Adrenal gland (tissue), 12 donors: ENCODE measurements around the gene IPO13. TPM values are rescaled to one million over a fixed set of nuclear protein-coding genes. Genes with fewer than 3 reads are reported as not detected.

Experiments used
- DNase-seq, 7 donors: peaks; one replicate each; pipeline ENCODE4 v3.0.0-alpha.2; 2019 to 2020
- H3K27ac ChIP-seq, 5 donors: fragments of 200-600 bp; sonication (generic) in 4 of 5; 1 replicate in 3 of 5; 2 replicates in 2 of 5; pipeline versions ENCODE4 v1.5.1 to v1.8.0; 2016 to 2020; ENCODE audit warnings: mild to moderate bottlenecking in 1 of 5
- H3K27me3 ChIP-seq: fragments of 200-600 bp; 2 replicates; pipeline ENCODE4 v1.8.0; 2021
- H3K36me3 ChIP-seq, 2 donors: fragments of 200-600 bp; replicated peaks in 1 of 2; 1 replicate in 1 of 2; 2 replicates in 1 of 2; pipeline versions ENCODE4 v1.5.1 to v1.8.0; 2018 to 2022
- H3K4me1 ChIP-seq, 2 donors: fragments of 200-600 bp; replicated peaks in 1 of 2; 1 replicate in 1 of 2; 2 replicates in 1 of 2; pipeline versions ENCODE4 v1.5.1 to v1.8.0; 2018 to 2021
- H3K4me3 ChIP-seq, 4 donors: fragments of 200-600 bp; sonication (generic) in 3 of 4; one replicate each; pipeline ENCODE4 v1.5.1; 2016 to 2018
- H3K9me3 ChIP-seq, 3 donors: fragments of 200-600 bp; sonication (generic) in 1 of 3; replicated peaks in 1 of 3; 1 replicate in 2 of 3; 2 replicates in 1 of 3; pipeline versions ENCODE4 v1.5.1 to v1.8.0; 2016 to 2021
- CTCF ChIP-seq, 6 experiments: fragments of 450-650 bp in 4 of 6; fragments of 200-600 bp in 2 of 6; sonication (generic) in 1 of 6; IDR thresholded peaks; 1 replicate in 5 of 6; 2 replicates in 1 of 6; pipeline versions ENCODE4 v1.5.1 to v1.8.0; 2016 to 2021; ENCODE audit warnings: antibody characterized with exemption in 6 of 6, mild to moderate bottlenecking in 2 of 6, moderate library complexity in 1 of 6
- POLR2A ChIP-seq, 2 donors: fragments of 450-650 bp; IDR thresholded peaks; one replicate each; pipeline ENCODE4 v1.6.1; 2017; ENCODE audit warnings: antibody characterized with exemption in 2 of 2, mild to moderate bottlenecking in 2 of 2, moderate library complexity in 1 of 2
- WGBS, 4 donors: extraction: QIAGEN DNeasy Blood & Tissue Kit in 2 of 4; methylation state at CpG; one replicate each; pipeline versions ENCODE4 v1.1.5 to v1.1.7; 2013 to 2017; 5-methylcytosine and 5-hydroxymethylcytosine counted together
- intact Hi-C, 2 donors: fragments of 100-400 bp; cut with DNase I; formaldehyde crosslinking; loops; one replicate each; pipeline versions ENCODE4 v1.14.1 to v1.15.0; 2022 to 2023
- polyA plus RNA-seq, 3 donors: library from polyadenylated mRNA; stranded (reverse); fragments of 200-250 nt in 2 of 3; fragments of 350-450 nt in 1 of 3; fragmentation: Illumina TruSeq in 1 of 3; extraction: RNeasy Lipid Tissue Mini Kit (QIAGEN cat#74804) in 1 of 3; gene quantifications; one replicate each; pipeline ENCODE4 v1.2.3, GENCODE V29; 2013 to 2014
- total RNA-seq, 9 donors: library from RNA; depleted of rRNA in 4 of 9; stranded (reverse); fragments of >200 nt in 4 of 9; fragments of 120-200 nt in 1 of 9; fragmentation: NEBNext Ultra II Directional in 1 of 9; extraction: Animal tissue kit (Norgen Biotek cat#: 25700) in 1 of 9; gene quantifications; one replicate each; pipeline versions ENCODE4 v1.1.0 to v1.2.4, GENCODE V29; 2013 to 2023
- donor health status: healthy with polysubstance abuse.
- donor health status: Bipolar disorder and iron deficiency.
- donor health status: DM: yes; HTN: yes; CAD: no.
- donor health status: DM: no; HTN: no; CAD: no.
- donor health status: DM: no; HTN: no; CAD: no.
- donor health status: DM: yes; HTN: yes; CAD: no.

IPO13 gene
- total and polyA plus RNA-seq, 12 donors: 32.2 to 78.1 (median 37.8) TPM

GRCh38 chr1:43931711-43932660, 14.8 kb upstream of the IPO13 start:
- no peaks in the 10 kb centered on the region for H3K27me3 ChIP-seq
- no peaks in the 10 kb centered on the region for H3K36me3 ChIP-seq
- TF ChIP-seq CTCF (IDR thresholded peaks at IDR 0.05): no peak
- TF ChIP-seq POLR2A (IDR thresholded peaks at IDR 0.05): no peak
- H3K4me1 ChIP-seq: peaks cover 8 to 15% of the 10 kb centered on the region in 2 donors
- no peaks in the 10 kb centered on the region for H3K9me3 ChIP-seq
- H3K4me3 ChIP-seq: no peak overlapping the region
- intact Hi-C loops: loop anchor here (5.0 to 10.0 kb wide), 2 partner anchors 397 to 405 kb away; partner anchors contain the start of gene PTPRF (in 1 of the 2)
- H3K27ac ChIP-seq: no peak overlapping the region
- no peak for DNase-seq
- 91 to 95% (median 94%) methylated on average over 6 to 13 of the region's 13 CpGs for WGBS, 4 donors

- Histone ChIP-seq H3K36me3 (no peaks in the 10 kb centered on the region), H3K27me3 (no peaks in the 10 kb centered on the region), H3K4me3 (peak overlapping the region in 1 of 4 donors; percentile 35), H3K27ac (no peak overlapping the region), H3K9me3 (no peaks in the 10 kb centered on the region), H3K4me1 (peaks cover 8 to 15% of the 10 kb centered on the region in 2 donors)
- WGBS, 4 donors: 31 to 40% (median 33%) methylated on average over 5 to 8 of the region's 8 CpGs
- intact Hi-C loops: loop anchor here (5.0 to 10.0 kb wide), 2 partner anchors 398 to 406 kb away; partner anchors contain the start of gene PTPRF (in 1 of the 2)
- no peak for DNase-seq
- TF ChIP-seq CTCF (IDR thresholded peaks at IDR 0.05) (no peak), POLR2A (IDR thresholded peaks at IDR 0.05) (no peak)
These were observed 13.9 kb upstream of the IPO13 start for GRCh38 chr1:43932786-43933385.

- Histone ChIP-seq H3K36me3 (no peaks in the 10 kb centered on the region), H3K4me3 (peak within 1 kb of the TSS in 2 of 4 donors; percentile 32 to 35), H3K27me3 (no peaks in the 10 kb centered on the region), H3K27ac (no peak within 1 kb of the TSS), H3K9me3 (no peaks in the 10 kb centered on the region), H3K4me1 (peaks cover 8 to 15% of the 10 kb centered on the region in 2 donors)
- DNase-seq: peak in 2 of 7 donors; percentile 16 to 40
- intact Hi-C loops: loop anchor here (2.0 to 10.0 kb wide), 4 partner anchors 169 to 406 kb away; partner anchors contain the start of gene PTPRF (in 1 of the 2)
- 2 to 3% (median 3%) methylated on average over 21 to 42 of the region's 42 CpGs for WGBS, 4 donors
- TF ChIP-seq POLR2A (IDR thresholded peaks at IDR 0.05): no peak
These were observed 13.2 kb upstream of the IPO13 start, which contains the start of gene ARTN for GRCh38 chr1:43933386-43934100. TSS of gene ARTN (plus strand) at chr1:43933801. CDS start at chr1:43935657, 1,856 bp downstream.

GRCh38 chr1:43934101-43934985, 12.4 kb upstream of the IPO13 start:
- Histone ChIP-seq H3K9me3 (no peaks in the 10 kb centered on the region), H3K4me1 (peaks cover 8 to 15% of the 10 kb centered on the region in 2 donors), H3K27me3 (no peaks in the 10 kb centered on the region), H3K27ac (no peak overlapping the region), H3K36me3 (no peaks in the 10 kb centered on the region), H3K4me3 (peak overlapping the region in 2 of 4 donors; percentile 32 to 35)
- intact Hi-C loops: loop anchor here (2.0 to 10.0 kb wide), 4 partner anchors 170 to 407 kb away; partner anchors contain the start of gene PTPRF (in 1 of the 2)
- TF ChIP-seq POLR2A (IDR thresholded peaks at IDR 0.05): no peak
- TF ChIP-seq CTCF (IDR thresholded peaks at IDR 0.05): peak; percentile 74 to 87 (median 80)
- WGBS, 4 donors: 14 to 31% (median 27%) methylated on average over 1 to 13 of the region's 13 CpGs
- DNase-seq: peak in 6 of 7 donors; percentile 53 to 81 (median 72)
